Lower lobe of right lung (tissue), 2 donors: Measurements from ENCODE around the gene MEMO1. TPM values are rescaled to one million over a fixed set of nuclear protein-coding genes. Genes with fewer than 3 reads are reported as not detected.
"Not testable (repeated sequence)": the region's sequence is repeated elsewhere in the genome, so short reads cannot be mapped to it uniquely, and the experiment has no call there.

Experiments
- ATAC-seq, 2 donors: fragments of 200-7000 bp; cut with Tn5 transposase; one replicate each; pipeline ENCODE4 v1.9.1; 2020 to 2022; ENCODE audit warnings: mild to moderate bottlenecking in 2 of 2, moderate library complexity in 2 of 2
- DNase-seq: peaks from one replicate; pipeline ENCODE4 v3.0.0-alpha.2; 2020
- H3K27ac ChIP-seq: fragments of 200-600 bp; one replicate; pipeline ENCODE4 v1.8.0; 2022
- H3K27me3 ChIP-seq: fragments of 200-600 bp; one replicate; pipeline ENCODE4 v1.8.0; 2022; ENCODE audit warnings: low read depth
- H3K36me3 ChIP-seq: fragments of 200-600 bp; one replicate; pipeline ENCODE4 v1.8.0; 2022; ENCODE audit warnings: mild to moderate bottlenecking
- H3K4me1 ChIP-seq: fragments of 200-600 bp; one replicate; pipeline ENCODE4 v1.8.0; 2022
- H3K4me3 ChIP-seq: fragments of 200-600 bp; one replicate; pipeline ENCODE4 v1.8.0; 2022; ENCODE audit warnings: mild to moderate bottlenecking
- H3K9me3 ChIP-seq: fragments of 200-600 bp; one replicate; pipeline ENCODE4 v1.8.0; 2022
- intact Hi-C: fragments of 100-400 bp; cut with DNase I; formaldehyde crosslinking; loops from one replicate; pipeline ENCODE4 v1.11.0; 2022
- total RNA-seq: library from RNA; stranded (reverse); fragmentation: NEBNext Ultra II Directional; extraction: Animal tissue kit (Norgen Biotek cat#: 25700); gene quantifications from one replicate; pipeline ENCODE4 v1.2.1, GENCODE V29; 2021
- TF ChIP-seq, protein P1 (sequence below): fragments of 200-600 bp; IDR thresholded peaks from one replicate; pipeline ENCODE4 v1.8.0; 2022; ENCODE audit warnings: antibody characterized with exemption, mild to moderate bottlenecking
- donor health status: DM: no; HTN: yes; CAD: no; lungs with severe emphysema.

MEMO1 gene
- total RNA-seq, 1 donor from 2014 or later: 35.7 TPM

DNA sequence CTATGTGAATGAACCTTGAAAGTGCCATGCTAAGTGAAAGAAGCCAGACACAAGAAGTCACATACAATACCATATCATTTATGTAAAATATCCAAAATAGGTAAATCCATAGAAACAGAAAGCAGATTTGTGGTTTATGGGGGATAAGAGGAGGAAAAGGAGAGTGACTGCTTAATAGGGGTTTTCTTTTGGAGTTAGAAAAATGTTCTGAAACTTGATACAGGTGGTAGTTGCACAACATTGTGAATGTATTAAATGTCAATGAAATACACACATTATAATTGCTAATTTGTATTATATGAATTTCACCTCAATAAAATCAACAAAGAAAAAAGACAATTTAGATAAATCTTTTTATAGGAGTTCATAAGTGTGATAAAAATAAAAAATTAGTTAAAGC, 37.1 kb downstream of the MEMO1 start:
- TF ChIP-seq, protein P1, sequence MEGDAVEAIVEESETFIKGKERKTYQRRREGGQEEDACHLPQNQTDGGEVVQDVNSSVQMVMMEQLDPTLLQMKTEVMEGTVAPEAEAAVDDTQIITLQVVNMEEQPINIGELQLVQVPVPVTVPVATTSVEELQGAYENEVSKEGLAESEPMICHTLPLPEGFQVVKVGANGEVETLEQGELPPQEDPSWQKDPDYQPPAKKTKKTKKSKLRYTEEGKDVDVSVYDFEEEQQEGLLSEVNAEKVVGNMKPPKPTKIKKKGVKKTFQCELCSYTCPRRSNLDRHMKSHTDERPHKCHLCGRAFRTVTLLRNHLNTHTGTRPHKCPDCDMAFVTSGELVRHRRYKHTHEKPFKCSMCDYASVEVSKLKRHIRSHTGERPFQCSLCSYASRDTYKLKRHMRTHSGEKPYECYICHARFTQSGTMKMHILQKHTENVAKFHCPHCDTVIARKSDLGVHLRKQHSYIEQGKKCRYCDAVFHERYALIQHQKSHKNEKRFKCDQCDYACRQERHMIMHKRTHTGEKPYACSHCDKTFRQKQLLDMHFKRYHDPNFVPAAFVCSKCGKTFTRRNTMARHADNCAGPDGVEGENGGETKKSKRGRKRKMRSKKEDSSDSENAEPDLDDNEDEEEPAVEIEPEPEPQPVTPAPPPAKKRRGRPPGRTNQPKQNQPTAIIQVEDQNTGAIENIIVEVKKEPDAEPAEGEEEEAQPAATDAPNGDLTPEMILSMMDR: no peak
- Histone ChIP-seq H3K27me3 (no peaks in the 10 kb centered on the region), H3K4me3 (no peak overlapping the region), H3K4me1 (no peaks in the 10 kb centered on the region), H3K27ac (no peak overlapping the region), H3K9me3 (no peaks in the 10 kb centered on the region), H3K36me3 (no peaks in the 10 kb centered on the region)
- intact Hi-C loops: no loop called here
- DNase-seq: no peak
- ATAC-seq: no peak

DNA sequence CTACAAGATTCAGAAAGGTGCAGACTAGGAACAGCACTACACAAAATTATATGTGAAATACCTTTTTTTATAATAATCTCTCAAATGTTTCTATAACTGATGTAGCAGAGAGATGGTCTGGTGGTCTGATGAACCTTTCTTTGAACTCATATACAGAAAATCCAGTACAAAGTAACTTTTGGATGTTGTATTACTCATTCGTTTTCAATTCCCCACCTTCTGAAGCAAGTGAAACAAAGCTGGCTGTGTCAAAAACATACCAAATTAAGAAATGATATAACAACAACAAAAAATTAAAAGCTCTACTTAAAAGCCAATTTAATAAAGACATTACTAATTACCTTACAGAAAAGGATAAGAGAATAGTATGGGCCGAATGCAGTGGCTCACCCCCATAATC, 38.7 kb downstream of the MEMO1 start:
- Histone ChIP-seq H3K9me3 (no peaks in the 10 kb centered on the region), H3K4me1 (no peaks in the 10 kb centered on the region), H3K36me3 (no peaks in the 10 kb centered on the region), H3K27me3 (no peaks in the 10 kb centered on the region), H3K27ac (no peak overlapping the region), H3K4me3 (no peak overlapping the region)
- TF ChIP-seq, protein P1: no peak
- DNase-seq: no peak
- no peak for ATAC-seq
- intact Hi-C loops: no loop called here

DNA sequence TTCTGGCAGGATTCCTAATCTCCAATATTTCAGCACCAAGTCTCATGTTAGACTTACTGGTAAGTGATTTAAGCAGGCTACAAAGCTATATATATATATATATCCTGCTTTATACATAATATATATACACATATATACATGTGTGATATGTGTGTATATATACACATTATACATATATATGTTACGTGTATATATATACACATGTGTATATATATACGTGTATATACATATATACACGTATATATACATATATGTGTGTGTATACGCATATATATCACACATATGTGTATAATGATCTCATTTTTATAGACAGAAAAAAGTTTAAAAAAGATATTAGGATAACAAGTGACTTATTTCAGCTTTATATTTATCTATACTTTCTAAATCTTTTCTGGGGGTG, 41.6 kb downstream of the MEMO1 start:
- H3K27me3 ChIP-seq: no peaks in the 10 kb centered on the region
- H3K36me3 ChIP-seq: no peaks in the 10 kb centered on the region
- H3K9me3 ChIP-seq: no peaks in the 10 kb centered on the region
- ATAC-seq (no peak), DNase-seq (no peak)
- TF ChIP-seq, protein P1: no peak
- intact Hi-C loops: no loop called here
- no peaks in the 10 kb centered on the region for H3K4me1 ChIP-seq
- H3K27ac ChIP-seq: no peak overlapping the region
- H3K4me3 ChIP-seq: no peak overlapping the region

DNA sequence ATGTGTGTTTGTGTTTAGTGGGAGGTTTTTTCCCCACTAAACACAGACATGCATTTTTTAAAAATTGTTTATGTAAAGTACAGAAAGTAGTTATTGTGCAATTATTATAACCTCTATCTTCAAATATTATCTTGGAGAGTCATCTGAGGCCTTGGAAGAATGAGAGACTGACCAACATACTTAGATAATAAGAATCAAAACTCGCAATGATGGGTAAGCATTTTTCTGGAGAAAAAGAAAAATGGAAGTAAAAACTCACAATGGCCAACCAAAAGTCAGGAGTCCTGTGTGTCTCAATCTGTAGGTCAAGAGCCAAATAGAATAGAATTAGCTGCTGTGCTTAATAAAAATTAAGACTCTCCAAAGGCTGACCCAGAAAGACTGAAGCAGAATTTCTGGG, 43.0 kb downstream of the MEMO1 start:
- ATAC-seq: no peak
- TF ChIP-seq, protein P1: no peak
- intact Hi-C loops: no loop called here

DNA sequence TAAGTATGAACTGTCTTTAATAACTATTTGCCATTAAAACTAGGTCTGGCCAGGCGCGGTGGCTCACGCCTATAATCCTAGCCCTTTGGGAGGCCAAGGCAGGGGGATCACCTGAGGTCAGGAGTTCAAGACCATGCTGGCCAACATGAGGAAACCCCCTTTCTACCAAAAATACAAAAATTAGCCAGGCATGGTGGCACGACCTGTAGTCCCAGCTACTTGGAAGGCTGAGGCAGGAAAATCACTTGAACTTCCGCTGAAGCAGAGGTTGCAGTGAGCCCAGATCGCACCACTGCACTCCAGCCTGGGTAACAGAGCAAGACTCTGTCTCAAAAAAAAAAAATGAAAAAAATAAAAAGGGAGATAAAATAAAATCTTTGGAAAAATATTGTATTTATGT, 44.4 kb downstream of the MEMO1 start:
- DNase-seq, H3K4me3 ChIP-seq, H3K27ac ChIP-seq, H3K9me3 ChIP-seq, H3K36me3 ChIP-seq, intact Hi-C loops, ATAC-seq, H3K4me1 ChIP-seq, H3K27me3 ChIP-seq: not testable (repeated sequence)

More for the DNA sequence above, 43.0 kb downstream of the MEMO1 start:
- Histone ChIP-seq H3K27me3 (no peaks in the 10 kb centered on the region), H3K9me3 (no peaks in the 10 kb centered on the region), H3K36me3 (no peaks in the 10 kb centered on the region), H3K27ac (no peak overlapping the region), H3K4me3 (no peak overlapping the region), H3K4me1 (no peaks in the 10 kb centered on the region)
- DNase-seq: no peak

DNA sequence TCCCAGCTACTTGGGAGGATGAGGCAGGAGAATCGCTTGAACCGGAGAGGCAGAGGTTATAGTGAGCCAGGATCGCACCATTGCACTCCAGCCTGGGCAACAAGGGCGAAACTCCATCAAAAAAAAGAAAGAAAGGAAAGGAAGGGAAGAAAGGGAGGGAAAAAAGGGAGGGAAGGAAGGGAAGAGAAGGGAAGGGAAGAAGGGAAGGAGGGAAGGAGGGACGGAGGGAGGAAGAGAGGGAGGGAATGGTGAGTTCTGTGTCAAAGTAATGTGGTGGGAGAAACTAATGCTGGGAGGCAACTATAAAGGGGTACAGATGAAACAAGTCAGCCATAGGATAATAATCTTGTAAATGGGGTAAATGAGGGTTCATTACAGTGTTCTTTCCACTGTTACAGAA, 45.7 kb downstream of the MEMO1 start:
- no peaks in the 10 kb centered on the region for H3K9me3 ChIP-seq
- no peak overlapping the region for H3K4me3 ChIP-seq
- no peaks in the 10 kb centered on the region for H3K36me3 ChIP-seq
- H3K27me3 ChIP-seq: no peaks in the 10 kb centered on the region
- TF ChIP-seq, protein P1: no peak
- no peak for ATAC-seq
- DNase-seq: no peak
- intact Hi-C loops: no loop called here
- H3K4me1 ChIP-seq: no peaks in the 10 kb centered on the region
- H3K27ac ChIP-seq: no peak overlapping the region
